K562 (cell line): ENCODE results near the gene P2RX3. TPM values are rescaled to one million over a fixed set of nuclear protein-coding genes. Genes with fewer than 3 reads are reported as not detected.
A peak's percentile ranks its signal among the peaks of the same experiment; 100 is the strongest.

Experiments used
- ADNP ChIP-seq: fragments of 200-800 bp; sonication (Bioruptor generic); IDR thresholded peaks from 2 replicates; pipeline ENCODE4 v1.6.1; 2016; ENCODE audit warnings: missing genetic modification characterization, missing compliant biosample characterization
- NFATC3 ChIP-seq: fragments of 450-650 bp; IDR thresholded peaks from 2 replicates; pipeline ENCODE4 v1.6.1; 2017; ENCODE audit warnings: mild to moderate bottlenecking
- POLR2G ChIP-seq: fragments of 200-400 bp; formaldehyde crosslinking; IDR thresholded peaks from 2 replicates; pipeline ENCODE4 v1.6.1; 2017; ENCODE audit warnings: low read depth, mild to moderate bottlenecking, antibody characterized with exemption, low read length, moderate library complexity
- XRCC5 ChIP-seq: fragments of 200-400 bp; formaldehyde crosslinking; IDR thresholded peaks from 2 replicates; pipeline ENCODE4 v1.6.1; 2017; ENCODE audit warnings: low read depth, mild to moderate bottlenecking, low read length
- ZNF277 ChIP-seq: fragments of 250-450 bp; sonication (Bioruptor Pico); IDR thresholded peaks from 2 replicates; pipeline ENCODE4 v1.8.0; 2022; ENCODE audit warnings: inconsistent platforms, mild to moderate bottlenecking, moderate library complexity, borderline replicate concordance
- polyA plus RNA-seq, 8 experiments: library from polyadenylated mRNA; depleted of rRNA in 4 of 8; stranded (reverse) in 5 of 8; unstranded in 3 of 8; fragments of >200 nt; fragmentation: Nextera tagmentation in 2 of 8; fragmentation: Illumina TruSeq in 1 of 8; extraction: Ambion mirVana in 2 of 8; extraction: Trizol in 1 of 8; gene quantifications; 2 replicates each; pipeline versions ENCODE4 v1.2.1 to v1.2.3, GENCODE V29; 2011 to 2014; ENCODE audit warnings: inconsistent platforms in 1 of 8, missing spikeins in 1 of 8
- total RNA-seq, 7 experiments: library from RNA; depleted of rRNA in 6 of 7; stranded (reverse); fragments of >200 nt in 6 of 7; fragmentation: Illumina TruSeq in 2 of 7; extraction: Trizol in 2 of 7; gene quantifications; 2 replicates each; pipeline versions ENCODE4 v1.2.1 to v1.2.3, GENCODE V29; 2011 to 2021; ENCODE audit warnings: low replicate concordance in 1 of 7
- TF ChIP-seq, protein P1 (sequence below), 3 experiments: IDR thresholded peaks in 2 of 3; conservative IDR thresholded peaks in 1 of 3; 2 replicates each; pipeline ENCODE4 v1.5.1; 2011 to 2012; ENCODE audit warnings: low read length in 3 of 3, mild to moderate bottlenecking in 3 of 3, control low read depth in 2 of 3, improper control_type of control experiment in 1 of 3, inconsistent platforms in 1 of 3, low read depth in 1 of 3, mixed read lengths in 1 of 3, moderate library complexity in 1 of 3; ENCODE audit not compliant: insufficient read depth in 2 of 3
- TF ChIP-seq, protein P2 (sequence below), 2 experiments: fragments of 450-650 bp in 1 of 2; sonication (generic) in 1 of 2; formaldehyde crosslinking in 1 of 2; IDR thresholded peaks; 2 replicates each; pipeline versions ENCODE4 v1.7.1 to v1.9.0; 2016 to 2022; ENCODE audit warnings: inconsistent platforms in 1 of 2, mild to moderate bottlenecking in 1 of 2, missing genetic modification reagents in 1 of 2

P2RX3 gene
- total and polyA plus RNA-seq, 9 of the 15 experiments (the other 6 are each of a cell fraction or from before 2014, with no cell fraction given) = not detected

DNA sequence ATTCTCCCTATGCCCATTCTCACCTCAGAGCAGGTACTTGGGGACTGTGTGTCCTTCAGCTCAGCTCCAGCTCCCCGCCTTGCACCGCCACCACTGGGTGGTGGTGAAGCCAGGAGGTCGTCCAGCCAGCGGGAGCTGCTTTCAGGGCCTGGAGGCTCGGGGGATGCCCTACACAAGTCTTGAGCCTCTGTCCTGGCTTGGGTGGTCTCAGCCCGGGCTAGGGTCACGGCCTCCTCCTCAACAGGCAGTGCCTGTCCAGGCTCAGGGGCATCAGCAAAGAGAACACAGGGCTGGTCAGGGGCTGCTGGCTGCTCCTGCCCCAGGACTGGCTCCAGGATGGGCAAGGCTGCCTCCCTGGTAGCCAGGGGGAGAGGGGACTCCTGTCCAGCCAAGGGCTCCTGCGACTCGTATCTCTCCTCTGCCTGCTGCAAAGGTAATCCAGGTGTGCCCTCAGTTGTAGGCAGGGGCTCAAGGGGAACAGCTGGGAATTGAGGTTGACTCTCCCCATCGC is 25.6 kb upstream of the P2RX3 start (continued):
- TF ChIP-seq ZNF277 (CRISPR knock-in tag) (no peak), NFATC3 (no peak), XRCC5 (no peak), ADNP (tag) (no peak), POLR2G (peak; percentile 44; the same call in 1 of the 2 replicates)
- TF ChIP-seq, protein P1, sequence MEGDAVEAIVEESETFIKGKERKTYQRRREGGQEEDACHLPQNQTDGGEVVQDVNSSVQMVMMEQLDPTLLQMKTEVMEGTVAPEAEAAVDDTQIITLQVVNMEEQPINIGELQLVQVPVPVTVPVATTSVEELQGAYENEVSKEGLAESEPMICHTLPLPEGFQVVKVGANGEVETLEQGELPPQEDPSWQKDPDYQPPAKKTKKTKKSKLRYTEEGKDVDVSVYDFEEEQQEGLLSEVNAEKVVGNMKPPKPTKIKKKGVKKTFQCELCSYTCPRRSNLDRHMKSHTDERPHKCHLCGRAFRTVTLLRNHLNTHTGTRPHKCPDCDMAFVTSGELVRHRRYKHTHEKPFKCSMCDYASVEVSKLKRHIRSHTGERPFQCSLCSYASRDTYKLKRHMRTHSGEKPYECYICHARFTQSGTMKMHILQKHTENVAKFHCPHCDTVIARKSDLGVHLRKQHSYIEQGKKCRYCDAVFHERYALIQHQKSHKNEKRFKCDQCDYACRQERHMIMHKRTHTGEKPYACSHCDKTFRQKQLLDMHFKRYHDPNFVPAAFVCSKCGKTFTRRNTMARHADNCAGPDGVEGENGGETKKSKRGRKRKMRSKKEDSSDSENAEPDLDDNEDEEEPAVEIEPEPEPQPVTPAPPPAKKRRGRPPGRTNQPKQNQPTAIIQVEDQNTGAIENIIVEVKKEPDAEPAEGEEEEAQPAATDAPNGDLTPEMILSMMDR (IDR thresholded peaks at IDR 0.05 in 2 of 3, conservative IDR thresholded peaks at IDR 0.05 in 1 of 3; ENCODE audit: insufficient read depth in 2 of 3, low read depth in 1 of 3, low read length in 3 of 3) = peak in 2 of 3 experiments; percentile 3 to 32; a peak in 2 of 6 replicates
- TF ChIP-seq, protein P2, sequence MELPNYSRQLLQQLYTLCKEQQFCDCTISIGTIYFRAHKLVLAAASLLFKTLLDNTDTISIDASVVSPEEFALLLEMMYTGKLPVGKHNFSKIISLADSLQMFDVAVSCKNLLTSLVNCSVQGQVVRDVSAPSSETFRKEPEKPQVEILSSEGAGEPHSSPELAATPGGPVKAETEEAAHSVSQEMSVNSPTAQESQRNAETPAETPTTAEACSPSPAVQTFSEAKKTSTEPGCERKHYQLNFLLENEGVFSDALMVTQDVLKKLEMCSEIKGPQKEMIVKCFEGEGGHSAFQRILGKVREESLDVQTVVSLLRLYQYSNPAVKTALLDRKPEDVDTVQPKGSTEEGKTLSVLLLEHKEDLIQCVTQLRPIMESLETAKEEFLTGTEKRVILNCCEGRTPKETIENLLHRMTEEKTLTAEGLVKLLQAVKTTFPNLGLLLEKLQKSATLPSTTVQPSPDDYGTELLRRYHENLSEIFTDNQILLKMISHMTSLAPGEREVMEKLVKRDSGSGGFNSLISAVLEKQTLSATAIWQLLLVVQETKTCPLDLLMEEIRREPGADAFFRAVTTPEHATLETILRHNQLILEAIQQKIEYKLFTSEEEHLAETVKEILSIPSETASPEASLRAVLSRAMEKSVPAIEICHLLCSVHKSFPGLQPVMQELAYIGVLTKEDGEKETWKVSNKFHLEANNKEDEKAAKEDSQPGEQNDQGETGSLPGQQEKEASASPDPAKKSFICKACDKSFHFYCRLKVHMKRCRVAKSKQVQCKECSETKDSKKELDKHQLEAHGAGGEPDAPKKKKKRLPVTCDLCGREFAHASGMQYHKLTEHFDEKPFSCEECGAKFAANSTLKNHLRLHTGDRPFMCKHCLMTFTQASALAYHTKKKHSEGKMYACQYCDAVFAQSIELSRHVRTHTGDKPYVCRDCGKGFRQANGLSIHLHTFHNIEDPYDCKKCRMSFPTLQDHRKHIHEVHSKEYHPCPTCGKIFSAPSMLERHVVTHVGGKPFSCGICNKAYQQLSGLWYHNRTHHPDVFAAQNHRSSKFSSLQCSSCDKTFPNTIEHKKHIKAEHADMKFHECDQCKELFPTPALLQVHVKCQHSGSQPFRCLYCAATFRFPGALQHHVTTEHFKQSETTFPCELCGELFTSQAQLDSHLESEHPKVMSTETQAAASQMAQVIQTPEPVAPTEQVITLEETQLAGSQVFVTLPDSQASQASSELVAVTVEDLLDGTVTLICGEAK (IDR thresholded peaks at IDR 0.05) = no peak
- TF ChIP-seq, protein P2 (CRISPR knock-in tag; IDR thresholded peaks at IDR 0.05) = no peak
